GM12874 (cell line): Measurements from ENCODE around the gene OR7G1.

Experiments used
- CTCF ChIP-seq: IDR thresholded peaks from 2 replicates; pipeline ENCODE4 v1.5.1; 2011; ENCODE audit warnings: low read depth, mild to moderate bottlenecking, control low read depth, low read length, moderate library complexity; ENCODE audit not compliant: insufficient read depth

OR7G1 gene

DNA sequence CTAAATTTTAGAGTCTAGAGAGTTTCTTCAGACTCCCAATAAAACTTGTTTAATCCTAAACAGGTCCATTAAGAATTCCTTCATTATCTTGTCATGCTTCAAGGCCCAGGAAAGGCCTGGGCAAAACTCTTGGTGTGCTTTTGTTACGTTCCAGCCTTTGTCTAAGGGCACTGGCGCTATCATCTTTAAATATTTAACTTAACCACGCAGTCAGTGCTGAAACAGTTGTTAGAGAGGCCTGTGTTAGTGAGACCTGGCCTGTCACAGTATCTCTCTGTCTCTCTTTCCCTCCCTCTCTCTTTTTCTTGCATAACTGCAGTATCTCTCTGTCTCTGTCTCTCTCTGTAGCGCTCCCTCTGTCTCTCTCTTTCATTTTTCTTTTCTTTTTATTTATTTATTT is 36.9 kb downstream of the OR7G1 start:
- TF ChIP-seq CTCF, result no peak

GRCh38 chr19:9076901-9077300 is 38.7 kb downstream of the OR7G1 start:
- TF ChIP-seq CTCF, result no peak

GRCh38 chr19:9075064-9075949 is 40.3 kb downstream of the OR7G1 start:
- TF ChIP-seq CTCF, result no peak

- TF ChIP-seq CTCF, result no peak
Measured at GRCh38 chr19:9073806-9074205, 41.8 kb downstream of the OR7G1 start.

GRCh38 chr19:9070066-9070465 is 45.5 kb downstream of the OR7G1 start:
- TF ChIP-seq CTCF, result no peak

DNA sequence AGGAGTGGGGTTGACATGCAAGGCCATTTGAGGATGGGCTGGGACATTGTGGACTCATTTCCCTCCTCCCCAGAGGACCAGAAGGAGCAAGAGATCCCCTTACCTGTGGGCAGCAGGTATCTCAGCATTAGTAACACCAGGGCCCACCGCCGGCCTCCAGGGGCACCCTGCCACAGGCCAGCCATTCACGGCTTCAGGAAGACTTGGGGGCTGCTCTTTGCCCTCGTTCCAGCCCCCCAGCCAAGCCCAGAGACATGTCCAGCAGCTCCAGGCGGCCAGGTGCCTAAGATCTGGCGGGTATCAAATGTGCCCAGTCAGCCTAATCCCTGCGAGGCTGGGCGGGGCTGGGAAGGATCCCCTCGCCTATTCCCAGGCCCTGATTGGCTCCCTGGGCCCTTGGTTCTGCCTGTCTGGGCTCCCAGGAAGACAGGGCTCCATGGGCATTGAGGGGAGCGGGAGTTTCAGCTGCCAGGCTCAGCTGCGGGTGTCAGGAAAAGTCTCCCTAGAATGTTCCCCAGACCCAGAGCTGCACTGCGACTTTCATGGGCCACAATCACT is 50.0 kb downstream of the OR7G1 start:
- TF ChIP-seq CTCF, result no peak
